ENCODE results near the gene MAMDC2. TPM values are rescaled to one million over a fixed set of nuclear protein-coding genes. Genes with fewer than 3 reads are reported as not detected.

The MAMDC2 gene
- total RNA-seq, 6 experiments from 2014 or later, result 0.22 to 1.6 (median 0.37) TPM; not detected in 1

DNA sequence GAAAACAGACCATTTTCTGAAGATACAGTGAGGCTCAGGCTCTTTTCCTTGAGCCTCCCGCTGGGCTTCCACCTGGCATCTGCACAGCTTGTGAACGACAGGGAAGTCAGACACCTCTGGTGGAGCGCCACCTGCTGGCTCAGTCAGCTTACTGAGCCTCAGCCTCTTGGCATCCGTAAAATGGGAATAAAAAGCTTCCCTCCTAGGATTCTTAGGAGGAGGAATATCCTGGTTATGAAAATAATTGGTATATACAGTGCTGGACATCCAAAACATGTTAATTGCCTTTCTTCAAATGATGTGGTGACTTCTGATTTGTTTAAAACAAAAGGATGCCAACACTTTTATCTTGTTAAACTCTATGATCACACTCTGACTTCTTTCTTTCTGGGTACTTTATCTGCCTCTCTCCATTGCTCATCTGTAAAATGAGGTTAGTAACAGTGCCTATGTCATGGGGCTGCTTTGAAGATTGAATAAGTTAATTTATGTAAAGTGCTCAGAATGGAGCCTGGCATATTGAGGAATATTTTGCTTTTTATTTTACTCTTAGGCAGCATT, 67.5 kb downstream of the MAMDC2 start:
- peak; percentile 73 to 78 (median 77) for DNase-seq
- WGBS (ENCODE audit: insufficient coverage, low coverage, low lambda C conversion rate, missing lambda C conversion rate), result 3% methylated on average over 4 of the region's 4 CpGs
- intact Hi-C loops (cut with DNase I), result loop anchor here (5.0 kb wide), 2 partner anchors 139 to 144 kb away; no protein-coding TSS in a partner anchor

DNA sequence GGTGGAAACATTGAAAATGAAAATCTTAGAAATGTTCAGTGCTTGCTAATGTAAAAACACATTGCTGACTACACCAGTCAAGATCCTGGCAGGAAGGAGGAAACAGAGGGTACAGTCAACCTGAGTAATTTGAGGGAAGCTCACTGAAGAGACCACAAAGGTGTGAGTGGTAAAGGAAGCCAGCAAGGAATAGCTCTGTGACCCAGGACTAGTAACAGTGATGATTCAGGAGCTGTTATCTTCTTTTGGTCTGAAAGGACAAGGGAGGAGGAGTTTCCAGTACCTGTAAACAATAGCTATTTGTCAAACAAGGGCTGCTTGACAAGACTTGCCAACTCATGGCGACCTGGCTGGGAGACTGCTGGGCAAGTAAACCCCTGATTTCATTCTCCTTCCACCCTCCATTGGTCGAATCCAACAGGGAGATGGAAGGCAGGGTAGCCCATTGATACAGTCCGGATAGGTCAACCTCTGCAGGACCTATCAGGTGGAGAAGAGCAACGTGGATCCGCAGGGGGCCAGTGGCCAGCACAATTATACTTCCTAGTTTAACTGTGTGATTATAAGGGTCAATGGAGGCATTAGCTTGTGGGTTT, 68.1 kb downstream of the MAMDC2 start:
- Histone ChIP-seq H3K4me3 (no peak overlapping the region), H3K36me3 (no peaks in the 10 kb centered on the region), H3K27me3 (no peaks in the 10 kb centered on the region), H3K9me3 (no peaks in the 10 kb centered on the region), H3K27ac (no peak overlapping the region), H3K4me1 (no peaks in the 10 kb centered on the region)
- DNase-seq (no peak), ATAC-seq (no peak)
- TF ChIP-seq POLR2A (IDR thresholded peaks at IDR 0.05) (no peak), CTCF (IDR thresholded peaks at IDR 0.05) (no peak)
- WGBS (ENCODE audit: insufficient coverage, low coverage, low lambda C conversion rate, missing lambda C conversion rate), result 52% methylated on average over 5 of the region's 5 CpGs
- intact Hi-C loops (cut with DNase I), result loop anchor here (5.0 kb wide), 2 partner anchors 139 to 144 kb away; no protein-coding TSS in a partner anchor

More for the DNA sequence above, 67.5 kb downstream of the MAMDC2 start:
- H3K4me3 ChIP-seq, result no peak overlapping the region
- H3K27ac ChIP-seq, result no peak overlapping the region
- TF ChIP-seq POLR2A (IDR thresholded peaks at IDR 0.05) (no peak), CTCF (IDR thresholded peaks at IDR 0.05) (peak; percentile 75 to 93 (median 91))
- H3K9me3 ChIP-seq, result no peaks in the 10 kb centered on the region
- ATAC-seq, result peak; percentile 87 to 92 (median 89)
- H3K27me3 ChIP-seq, result no peaks in the 10 kb centered on the region
- no peaks in the 10 kb centered on the region for H3K36me3 ChIP-seq
- no peaks in the 10 kb centered on the region for H3K4me1 ChIP-seq

DNA sequence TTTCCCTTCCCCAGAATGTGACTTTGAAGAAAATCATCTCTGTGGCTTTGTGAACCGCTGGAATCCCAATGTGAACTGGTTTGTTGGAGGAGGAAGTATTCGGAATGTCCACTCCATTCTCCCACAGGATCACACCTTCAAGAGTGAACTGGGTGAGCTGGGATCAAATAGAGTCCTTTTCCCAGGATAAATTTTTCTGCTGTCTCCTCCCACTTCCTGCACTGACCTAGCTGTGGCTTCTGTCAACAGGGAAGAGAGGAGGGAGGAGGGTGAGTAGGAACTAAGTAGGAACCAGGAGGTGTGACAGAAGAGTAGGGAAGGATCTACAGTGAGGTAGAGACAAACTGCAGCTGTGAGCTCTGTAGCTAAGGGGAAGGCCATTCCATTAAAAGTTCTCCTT, 69.3 kb downstream of the MAMDC2 start:
- H3K4me3 ChIP-seq, result no peak overlapping the region
- DNase-seq (no peak), ATAC-seq (no peak)
- intact Hi-C loops (cut with DNase I), result loop anchor here (5.0 kb wide), 2 partner anchors 141 to 146 kb away; no protein-coding TSS in a partner anchor
- 79% methylated on average over 2 of the region's 2 CpGs for WGBS (ENCODE audit: insufficient coverage, low coverage, low lambda C conversion rate, missing lambda C conversion rate)
- H3K9me3 ChIP-seq, result no peaks in the 10 kb centered on the region
- H3K27ac ChIP-seq, result no peak overlapping the region
- no peaks in the 10 kb centered on the region for H3K4me1 ChIP-seq
- no peaks in the 10 kb centered on the region for H3K36me3 ChIP-seq
- no peak for TF ChIP-seq CTCF (IDR thresholded peaks at IDR 0.05)
- TF ChIP-seq POLR2A (IDR thresholded peaks at IDR 0.05), result no peak
- H3K27me3 ChIP-seq, result no peaks in the 10 kb centered on the region

DNA sequence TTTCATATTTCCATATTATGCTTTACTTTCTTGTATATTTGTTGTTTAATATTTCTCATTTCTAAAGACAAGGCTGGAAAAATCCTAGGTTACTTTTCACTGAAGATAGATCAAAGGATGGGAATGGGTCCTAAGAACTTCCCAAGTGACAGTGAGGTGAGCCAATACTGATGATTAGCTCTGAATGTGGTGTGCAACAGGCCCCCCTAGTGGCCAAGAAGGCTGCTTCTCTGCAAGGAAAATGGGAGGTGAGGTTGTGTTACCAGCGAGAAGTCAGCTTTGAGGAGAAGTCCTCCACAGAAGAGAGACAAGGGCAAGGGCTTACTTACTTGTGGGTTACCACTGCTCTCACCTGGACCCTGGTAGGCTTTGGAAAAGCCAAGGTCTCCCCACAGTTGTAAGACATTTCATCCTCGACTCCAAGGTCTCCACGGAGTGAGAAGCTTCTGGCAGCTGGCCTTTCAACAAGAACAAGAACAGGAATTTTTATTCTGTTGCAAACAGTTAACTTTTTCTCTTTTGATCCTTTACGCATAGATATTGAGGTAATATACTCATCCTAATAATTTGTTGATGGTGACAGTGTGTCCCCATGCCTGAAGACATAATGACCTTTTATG, 69.9 kb downstream of the MAMDC2 start:
- 58% methylated on average over 4 of the region's 4 CpGs for WGBS (ENCODE audit: insufficient coverage, low coverage, low lambda C conversion rate, missing lambda C conversion rate)
- no peaks in the 10 kb centered on the region for H3K4me1 ChIP-seq
- intact Hi-C loops (cut with DNase I), result loop anchor here (5.0 kb wide), 2 partner anchors 141 to 146 kb away; no protein-coding TSS in a partner anchor
- H3K36me3 ChIP-seq, result no peaks in the 10 kb centered on the region
- no peak overlapping the region for H3K4me3 ChIP-seq
- no peak for TF ChIP-seq POLR2A (IDR thresholded peaks at IDR 0.05)
- TF ChIP-seq CTCF (IDR thresholded peaks at IDR 0.05), result peak; percentile 63 to 88 (median 76)
- H3K27me3 ChIP-seq, result no peaks in the 10 kb centered on the region
- H3K27ac ChIP-seq, result no peak overlapping the region
- DNase-seq, result peak; percentile 38 to 58 (median 53)
- ATAC-seq, result peak; percentile 83 to 85 (median 84)
- H3K9me3 ChIP-seq, result no peaks in the 10 kb centered on the region
